Breast epithelium (tissue), 3 donors: ENCODE data around the gene STING1.

Source experiments
- POLR2A ChIP-seq: fragments of 450-650 bp; IDR thresholded peaks from one replicate; pipeline ENCODE4 v1.6.1; 2016; ENCODE audit warnings: antibody characterized with exemption, mild to moderate bottlenecking, moderate library complexity
- POLR2AphosphoS5 ChIP-seq, 3 donors: sonication (generic); formaldehyde crosslinking; IDR thresholded peaks; one replicate each; pipeline ENCODE4 v1.6.1; 2017; ENCODE audit warnings: antibody characterized with exemption in 3 of 3
- TF ChIP-seq, protein P1 (sequence below), 3 donors: fragments of 450-650 bp; IDR thresholded peaks; one replicate each; pipeline ENCODE4 v1.5.1; 2016 to 2017; ENCODE audit warnings: antibody characterized with exemption in 3 of 3, mild to moderate bottlenecking in 3 of 3, moderate library complexity in 3 of 3

- TF ChIP-seq, protein P1, sequence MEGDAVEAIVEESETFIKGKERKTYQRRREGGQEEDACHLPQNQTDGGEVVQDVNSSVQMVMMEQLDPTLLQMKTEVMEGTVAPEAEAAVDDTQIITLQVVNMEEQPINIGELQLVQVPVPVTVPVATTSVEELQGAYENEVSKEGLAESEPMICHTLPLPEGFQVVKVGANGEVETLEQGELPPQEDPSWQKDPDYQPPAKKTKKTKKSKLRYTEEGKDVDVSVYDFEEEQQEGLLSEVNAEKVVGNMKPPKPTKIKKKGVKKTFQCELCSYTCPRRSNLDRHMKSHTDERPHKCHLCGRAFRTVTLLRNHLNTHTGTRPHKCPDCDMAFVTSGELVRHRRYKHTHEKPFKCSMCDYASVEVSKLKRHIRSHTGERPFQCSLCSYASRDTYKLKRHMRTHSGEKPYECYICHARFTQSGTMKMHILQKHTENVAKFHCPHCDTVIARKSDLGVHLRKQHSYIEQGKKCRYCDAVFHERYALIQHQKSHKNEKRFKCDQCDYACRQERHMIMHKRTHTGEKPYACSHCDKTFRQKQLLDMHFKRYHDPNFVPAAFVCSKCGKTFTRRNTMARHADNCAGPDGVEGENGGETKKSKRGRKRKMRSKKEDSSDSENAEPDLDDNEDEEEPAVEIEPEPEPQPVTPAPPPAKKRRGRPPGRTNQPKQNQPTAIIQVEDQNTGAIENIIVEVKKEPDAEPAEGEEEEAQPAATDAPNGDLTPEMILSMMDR (IDR thresholded peaks at IDR 0.05) = no peak
- TF ChIP-seq POLR2A = no peak
- TF ChIP-seq POLR2AphosphoS5 (IDR thresholded peaks at IDR 0.05) = no peak
Measured at GRCh38 chr5:139446956-139447779, 35.4 kb downstream of the STING1 start.
